ENCODE data around the gene JAZF1.

The JAZF1 gene

DNA sequence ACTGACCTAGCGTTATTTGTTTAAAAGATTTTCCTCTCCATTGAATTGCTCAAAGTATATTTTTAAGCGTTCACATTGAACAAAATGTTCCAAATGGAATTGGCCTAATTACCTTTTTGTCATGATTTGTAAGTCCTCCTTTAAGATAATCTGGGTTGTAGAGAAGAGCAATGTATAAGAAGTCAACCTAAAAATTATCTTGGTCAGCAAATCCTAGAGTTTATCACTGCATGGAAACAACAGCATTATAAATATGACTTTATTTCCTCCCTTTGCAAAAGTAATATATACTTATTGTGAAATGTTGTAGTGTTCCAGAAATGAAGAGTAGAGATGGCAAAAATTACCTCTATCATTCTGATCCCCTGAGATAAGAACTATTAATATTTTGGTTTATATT is 381.4 kb downstream of the JAZF1 start:
- DNase-seq, result no peak

DNA sequence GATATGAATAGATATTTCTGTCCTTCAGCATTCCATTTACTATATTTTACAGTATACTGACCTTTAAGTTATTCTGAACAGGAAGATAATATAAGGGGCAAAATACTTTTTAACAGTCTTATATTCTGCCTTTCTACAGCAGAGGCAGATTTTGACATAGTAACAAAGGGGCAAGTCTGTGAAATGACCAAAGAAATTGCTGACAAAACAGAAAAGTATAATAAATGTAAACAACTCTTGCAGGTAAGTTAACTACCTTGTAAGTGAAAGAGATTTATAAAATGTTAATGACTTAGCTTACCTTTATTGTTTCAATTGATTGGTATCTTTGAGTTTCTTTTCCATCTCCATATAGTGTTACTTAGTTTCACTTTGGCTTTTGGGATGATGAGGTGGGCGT is 384.6 kb downstream of the JAZF1 start:
- no peak for DNase-seq

DNA sequence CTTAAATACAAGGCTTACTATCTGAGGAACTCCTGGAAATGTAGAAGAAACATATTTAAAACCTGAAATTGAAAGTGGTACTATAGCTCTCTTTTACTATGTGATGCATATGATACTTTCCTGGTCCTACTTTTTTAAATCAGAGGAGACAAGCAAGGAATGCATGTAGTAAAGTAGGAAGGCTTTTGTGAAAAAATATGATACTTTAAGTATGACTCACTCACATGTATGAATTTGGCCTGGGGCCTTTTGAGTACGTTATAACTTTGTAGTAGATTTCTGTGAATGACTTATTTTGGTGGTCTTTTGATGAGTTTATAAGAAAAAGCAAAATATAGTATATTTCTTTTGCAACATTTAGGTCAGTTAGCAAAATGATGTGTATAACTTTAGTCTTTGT is 386.8 kb downstream of the JAZF1 start:
- DNase-seq, result no peak

DNA sequence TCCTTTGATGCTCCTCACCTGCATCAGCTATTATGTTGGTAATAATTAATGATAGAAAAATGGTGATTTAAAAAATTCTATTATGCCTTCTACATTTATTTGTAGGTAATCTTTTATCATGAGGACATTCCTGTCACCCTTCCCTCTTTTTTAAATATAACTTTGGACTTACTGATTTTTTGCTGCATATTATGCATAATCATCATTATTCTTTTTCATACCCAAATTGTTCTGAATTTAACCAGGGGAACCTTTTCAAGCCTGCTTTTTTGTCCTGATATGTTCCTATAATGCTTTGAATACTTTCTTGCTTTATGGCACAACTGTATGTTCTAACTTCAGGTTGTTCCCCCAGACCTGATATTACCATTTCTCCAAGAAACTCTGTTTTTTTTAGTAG is 392.2 kb downstream of the JAZF1 start:
- no peak for DNase-seq

DNA sequence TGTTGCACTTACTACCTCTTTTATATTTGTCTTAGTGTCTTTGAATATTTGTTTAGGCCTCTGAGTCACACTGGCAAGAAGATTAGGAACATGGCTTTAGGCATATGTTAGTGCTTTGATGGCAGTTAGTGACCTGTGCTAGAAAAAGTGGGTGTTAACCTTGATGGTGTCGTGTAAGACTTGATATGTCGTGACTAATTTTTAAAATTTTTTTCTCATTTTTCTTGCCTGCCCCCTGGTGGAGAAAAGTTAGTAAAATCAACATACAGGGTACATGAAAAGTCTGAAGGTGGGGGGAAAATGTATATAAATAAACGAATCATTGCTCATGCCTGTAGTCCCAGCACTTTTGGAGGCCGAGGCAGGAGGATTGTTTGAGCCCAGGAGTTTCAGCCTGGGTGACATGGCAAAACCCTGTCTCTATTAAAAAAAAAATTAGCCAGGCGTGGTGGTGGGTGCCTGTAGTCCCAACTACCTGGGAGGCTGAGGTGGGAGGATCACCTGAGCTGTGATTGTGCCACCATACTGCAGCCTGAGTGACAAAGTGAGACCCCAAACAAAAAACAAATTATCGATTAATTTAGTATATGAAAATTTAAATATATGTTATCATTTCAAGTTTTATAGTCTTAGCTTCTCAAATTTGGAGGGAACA is 396.1 kb downstream of the JAZF1 start:
- peak; percentile 68 for DNase-seq

DNA sequence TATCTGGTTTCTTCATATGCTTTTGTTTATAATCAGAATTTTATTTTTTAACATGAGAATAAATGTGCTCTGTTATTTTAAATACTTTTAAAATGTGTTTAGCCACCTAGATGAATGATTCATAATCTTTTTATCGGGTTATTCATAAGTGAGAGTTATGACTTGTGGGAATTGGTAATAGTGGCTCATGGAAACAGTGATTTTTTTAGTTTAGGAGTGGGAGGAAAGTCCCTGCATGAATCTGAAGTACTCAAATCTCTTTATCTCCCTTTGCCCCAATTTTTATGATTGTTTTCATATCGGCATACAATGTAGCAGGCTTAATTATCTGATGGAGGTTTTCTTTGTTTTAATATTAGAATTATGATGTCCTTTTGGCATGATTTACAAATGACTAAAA is 397.7 kb downstream of the JAZF1 start:
- no peak for DNase-seq

DNA sequence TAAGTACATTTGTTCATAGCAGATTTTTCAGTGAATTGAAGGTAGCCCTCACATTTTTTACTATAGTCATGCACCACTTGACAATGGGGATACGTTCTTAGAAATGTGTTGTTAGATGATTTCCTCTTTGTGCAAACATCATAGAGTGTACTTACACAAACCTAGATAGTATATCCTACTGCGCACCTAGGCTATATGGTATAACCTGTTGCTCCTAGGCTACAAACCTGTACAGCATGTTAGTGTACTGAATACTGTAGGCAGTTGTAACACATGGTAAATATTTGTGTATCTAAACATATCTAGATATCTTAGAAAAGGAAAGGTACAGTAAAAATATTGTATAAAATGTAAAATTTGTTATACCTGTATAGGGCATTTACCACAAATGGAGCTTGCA is 399.4 kb downstream of the JAZF1 start:
- DNase-seq, result no peak

All from NCI-H69 (cell line).